Right cardiac atrium (tissue), 5 donors: Measurements from ENCODE around the gene FRMD4A. TPM values are rescaled to one million over a fixed set of nuclear protein-coding genes. Genes with fewer than 3 reads are reported as not detected.
"Not testable (repeated sequence)": the region's sequence is repeated elsewhere in the genome, so short reads cannot be mapped to it uniquely, and the experiment has no call there.

Experiments used
- ATAC-seq, 2 donors: fragments of 200-7000 bp; cut with Tn5 transposase; one replicate each; pipeline versions ENCODE4 v1.8.0 to v1.9.1; 2020; ENCODE audit warnings: moderate library complexity in 2 of 2, mild to moderate bottlenecking in 1 of 2
- DNase-seq, 3 donors: peaks; one replicate each; pipeline ENCODE4 v3.0.0-alpha.2; 2020
- H3K27ac ChIP-seq: one replicate; pipeline ENCODE4 v1.5.1; 2013; ENCODE audit warnings: mild to moderate bottlenecking, low read length, control low read depth, moderate library complexity
- H3K27me3 ChIP-seq: one replicate; pipeline ENCODE4 v1.6.1; 2013; ENCODE audit not compliant: control insufficient read depth, insufficient read depth
- H3K4me1 ChIP-seq: one replicate; pipeline ENCODE4 v1.6.1; 2013; ENCODE audit warnings: low read length; ENCODE audit not compliant: control insufficient read depth, insufficient read depth
- H3K4me3 ChIP-seq: one replicate; pipeline ENCODE4 v1.5.1; 2013; ENCODE audit warnings: low read length, control low read depth
- H3K9me3 ChIP-seq: one replicate; pipeline ENCODE4 v1.6.1; 2013; ENCODE audit warnings: low read length; ENCODE audit not compliant: control insufficient read depth
- WGBS: extraction: QIAGEN DNeasy Blood & Tissue Kit; methylation state at CpG from one replicate; pipeline ENCODE4 v1.1.7; 2013; 5-methylcytosine and 5-hydroxymethylcytosine counted together
- intact Hi-C, 4 donors: fragments of 100-400 bp; cut with DNase I; formaldehyde crosslinking; loops; one replicate each; pipeline versions ENCODE4 v1.11.0 to v1.14.0; 2022 to 2023
- polyA plus RNA-seq: library from polyadenylated mRNA; stranded (reverse); fragments of 200-250 nt; gene quantifications from one replicate; pipeline ENCODE4 v1.2.3, GENCODE V29; 2013
- total RNA-seq, 4 donors: library from RNA; stranded (reverse); fragmentation: NEBNext Ultra II Directional; extraction: Animal tissue kit (Norgen Biotek cat#: 25700); gene quantifications; one replicate each; pipeline ENCODE4 v1.2.1, GENCODE V29; 2021
- donor health status: healthy with polysubstance abuse.
- donor health status: DM: no; HTN: yes; CAD: no.
- donor health status: DM: no; HTN: no; CAD: no.
- donor health status: DM: no; HTN: yes; CAD: no; lungs with severe emphysema.
- donor health status: DM: yes; HTN: yes; CAD: no.

Gene FRMD4A
- total and polyA plus RNA-seq, 5 donors = 14.8 to 30.3 (median 25.1) TPM

- no peak for ATAC-seq
- Histone ChIP-seq H3K4me1 (peaks cover 6% of the 10 kb centered on the region), H3K27ac (no peak overlapping the region), H3K27me3 (no peaks in the 10 kb centered on the region), H3K4me3 (no peak overlapping the region), H3K9me3 (no peaks in the 10 kb centered on the region)
- intact Hi-C loops = loop anchor here in 2 of 4 donors (5.0 to 10.0 kb wide), 2 partner anchors 155 to 157 kb away; no protein-coding TSS in a partner anchor
- WGBS = 91% methylated on average over 4 of the region's 4 CpGs
- no peak for DNase-seq
Observed at GRCh38 chr10:13771992-13772391, 558.7 kb downstream of the FRMD4A start.

GRCh38 chr10:13770760-13771493 lies 559.8 kb downstream of the FRMD4A start:
- Histone ChIP-seq H3K4me3 (no peak overlapping the region), H3K9me3 (no peaks in the 10 kb centered on the region), H3K27ac (no peak overlapping the region), H3K27me3 (no peaks in the 10 kb centered on the region), H3K4me1 (peaks cover 6% of the 10 kb centered on the region)
- WGBS = 97% methylated on average over 4 of the region's 4 CpGs
- no peak for ATAC-seq
- intact Hi-C loops = loop anchor here in 2 of 4 donors (5.0 to 10.0 kb wide), 2 partner anchors 154 to 156 kb away; no protein-coding TSS in a partner anchor
- no peak for DNase-seq

GRCh38 chr10:13769946-13770345 lies 560.8 kb downstream of the FRMD4A start:
- no peak for DNase-seq
- Histone ChIP-seq H3K4me1 (peaks cover 6% of the 10 kb centered on the region), H3K27me3 (no peaks in the 10 kb centered on the region), H3K9me3 (no peaks in the 10 kb centered on the region), H3K27ac (no peak overlapping the region), H3K4me3 (no peak overlapping the region)
- intact Hi-C loops = loop anchor here in 3 of 4 donors (5.0 to 10.0 kb wide), 3 partner anchors 53 to 155 kb away; no protein-coding TSS in a partner anchor
- ATAC-seq = no peak
- WGBS = 85% methylated on average over 10 of the region's 10 CpGs

GRCh38 chr10:13767676-13768178 lies 563.0 kb downstream of the FRMD4A start:
- WGBS = 78% methylated on average over 13 of the region's 13 CpGs
- Histone ChIP-seq H3K27ac (no peak overlapping the region), H3K9me3 (no peaks in the 10 kb centered on the region), H3K4me3 (no peak overlapping the region), H3K4me1 (no peaks in the 10 kb centered on the region), H3K27me3 (no peaks in the 10 kb centered on the region)
- intact Hi-C loops = loop anchor here in 1 of 4 donors (5.0 kb wide), 1 partner anchor 50 kb away; no protein-coding TSS in a partner anchor
- ATAC-seq (peak in 1 of 2 donors; percentile 14), DNase-seq (no peak)

- 98% methylated on average over 5 of the region's 5 CpGs for WGBS
- not testable (repeated sequence) for ATAC-seq, H3K9me3 ChIP-seq, H3K4me1 ChIP-seq, H3K4me3 ChIP-seq, H3K27me3 ChIP-seq, H3K27ac ChIP-seq, DNase-seq
- intact Hi-C loops = loop anchor here in 1 of 4 donors (5.0 kb wide), 1 partner anchor 50 kb away; no protein-coding TSS in a partner anchor
Observed at GRCh38 chr10:13767148-13767547, 563.6 kb downstream of the FRMD4A start.

- Histone ChIP-seq H3K4me3 (no peak overlapping the region), H3K9me3 (no peaks in the 10 kb centered on the region), H3K27me3 (no peaks in the 10 kb centered on the region), H3K4me1 (no peaks in the 10 kb centered on the region), H3K27ac (no peak overlapping the region)
- intact Hi-C loops = loop anchor here in 1 of 4 donors (5.0 kb wide), 1 partner anchor 48 kb away; no protein-coding TSS in a partner anchor
- WGBS = 90% methylated on average over 19 of the region's 19 CpGs
- no peak for DNase-seq
- ATAC-seq = no peak
Observed at GRCh38 chr10:13765641-13766341, 564.9 kb downstream of the FRMD4A start.

- Histone ChIP-seq H3K9me3 (no peaks in the 10 kb centered on the region), H3K4me1 (no peaks in the 10 kb centered on the region), H3K27me3 (no peaks in the 10 kb centered on the region), H3K4me3 (no peak overlapping the region), H3K27ac (no peak overlapping the region)
- 97% methylated on average over 2 of the region's 2 CpGs for WGBS
- DNase-seq = no peak
- ATAC-seq = no peak
- intact Hi-C loops = no loop called here
Observed at GRCh38 chr10:13761490-13762091, 569.1 kb downstream of the FRMD4A start.

GRCh38 chr10:13759168-13759567 lies 571.6 kb downstream of the FRMD4A start:
- no peaks in the 10 kb centered on the region for H3K9me3 ChIP-seq
- 87% methylated on average over 6 of the region's 6 CpGs for WGBS
- no peak overlapping the region for H3K27ac ChIP-seq
- ATAC-seq (no peak), DNase-seq (no peak)
- no peaks in the 10 kb centered on the region for H3K27me3 ChIP-seq
- H3K4me1 ChIP-seq = no peaks in the 10 kb centered on the region
- intact Hi-C loops = no loop called here
- no peak overlapping the region for H3K4me3 ChIP-seq

- no peak overlapping the region for H3K27ac ChIP-seq
- ATAC-seq = no peak
- 73% methylated on average over 5 of the region's 5 CpGs for WGBS
Observed at GRCh38 chr10:13758756-13759155, 572.0 kb downstream of the FRMD4A start.

GRCh38 chr10:13758312-13758711 lies 572.4 kb downstream of the FRMD4A start:
- no peaks in the 10 kb centered on the region for H3K9me3 ChIP-seq
- ATAC-seq = no peak
- 94% methylated on average over 3 of the region's 3 CpGs for WGBS

More at GRCh38 chr10:13758756-13759155, 572.0 kb downstream of the FRMD4A start:
- intact Hi-C loops = no loop called here
- H3K4me1 ChIP-seq = no peaks in the 10 kb centered on the region
- no peaks in the 10 kb centered on the region for H3K9me3 ChIP-seq
- no peaks in the 10 kb centered on the region for H3K27me3 ChIP-seq
- no peak overlapping the region for H3K4me3 ChIP-seq
- DNase-seq = no peak

More at GRCh38 chr10:13758312-13758711, 572.4 kb downstream of the FRMD4A start:
- Histone ChIP-seq H3K27ac (no peak overlapping the region), H3K4me3 (no peak overlapping the region), H3K4me1 (no peaks in the 10 kb centered on the region), H3K27me3 (no peaks in the 10 kb centered on the region)
- no peak for DNase-seq
- intact Hi-C loops = no loop called here
